ENCODE data around the gene UBASH3A. TPM values are rescaled to one million over a fixed set of nuclear protein-coding genes. Genes with fewer than 3 reads are reported as not detected.

The UBASH3A gene
- total RNA-seq, 2 experiments from 2014 or later: not detected

DNA sequence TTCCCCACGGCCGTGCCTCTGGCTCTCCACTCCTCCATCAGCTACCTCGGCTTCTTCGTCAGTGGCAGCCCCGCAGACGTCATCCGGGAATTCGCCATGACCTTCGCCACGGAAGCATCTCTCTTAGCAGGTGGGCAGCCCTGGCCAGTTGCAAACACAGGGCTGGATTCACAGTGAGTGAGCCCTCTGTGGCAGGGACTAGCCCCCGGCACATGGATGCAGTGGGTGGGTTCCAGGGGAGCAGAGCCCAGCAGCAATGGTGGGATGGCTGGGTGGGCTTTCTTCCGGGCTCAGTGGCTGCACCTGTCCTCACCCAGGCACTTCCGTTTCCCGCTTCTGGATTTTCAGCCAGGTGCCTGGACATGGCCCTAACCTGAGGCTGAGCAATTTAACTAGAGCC is 9.4 kb downstream of the UBASH3A start:
- Histone ChIP-seq H3K4me3 (ENCODE audit: low read depth, low read length, poor library complexity, severe bottlenecking) (no peak overlapping the region), H3K9me3 (ENCODE audit: low read length) (no peaks in the 10 kb centered on the region), H3K4me2 (ENCODE audit: low read length) (no peak overlapping the region), H3K36me3 (ENCODE audit: insufficient read depth, low read length) (no peaks in the 10 kb centered on the region), H2AFZ (ENCODE audit: low read length) (no peak overlapping the region), H4K20me1 (ENCODE audit: insufficient read depth, low read length) (no peaks in the 10 kb centered on the region), H3K79me2 (ENCODE audit: insufficient read depth, low read depth, low read length) (no peaks in the 10 kb centered on the region), H3K9me2 (ENCODE audit: insufficient read depth, low read length) (no peaks in the 10 kb centered on the region), H3K27ac (ENCODE audit: low read depth, low read length, poor library complexity, severe bottlenecking) (no peak overlapping the region), H3K4me1 (ENCODE audit: insufficient read depth, low read length, poor library complexity, severe bottlenecking) (no peaks in the 10 kb centered on the region)
- no TSS peak for BruUV-seq (replicated peaks)
- no peak for DNase-seq (ENCODE audit: low spot score)
- intact Hi-C loops (cut with micrococcal nuclease; ENCODE audit: unreplicated experiment): no loop called here
- ChIA-PET POLR2A (interaction anchor here (1.0 to 1.3 kb wide), 2 partner anchors 10 to 12 kb away, joined by 3 read pairs; no protein-coding TSS in a partner anchor), CTCF (ENCODE audit: unreplicated experiment) (no interaction called here)
- no peak for TF ChIP-seq EZH2phosphoT487 (IDR thresholded peaks at IDR 0.05; ENCODE audit: borderline replicate concordance, low read depth, low read length)
- TF ChIP-seq, protein P1, sequence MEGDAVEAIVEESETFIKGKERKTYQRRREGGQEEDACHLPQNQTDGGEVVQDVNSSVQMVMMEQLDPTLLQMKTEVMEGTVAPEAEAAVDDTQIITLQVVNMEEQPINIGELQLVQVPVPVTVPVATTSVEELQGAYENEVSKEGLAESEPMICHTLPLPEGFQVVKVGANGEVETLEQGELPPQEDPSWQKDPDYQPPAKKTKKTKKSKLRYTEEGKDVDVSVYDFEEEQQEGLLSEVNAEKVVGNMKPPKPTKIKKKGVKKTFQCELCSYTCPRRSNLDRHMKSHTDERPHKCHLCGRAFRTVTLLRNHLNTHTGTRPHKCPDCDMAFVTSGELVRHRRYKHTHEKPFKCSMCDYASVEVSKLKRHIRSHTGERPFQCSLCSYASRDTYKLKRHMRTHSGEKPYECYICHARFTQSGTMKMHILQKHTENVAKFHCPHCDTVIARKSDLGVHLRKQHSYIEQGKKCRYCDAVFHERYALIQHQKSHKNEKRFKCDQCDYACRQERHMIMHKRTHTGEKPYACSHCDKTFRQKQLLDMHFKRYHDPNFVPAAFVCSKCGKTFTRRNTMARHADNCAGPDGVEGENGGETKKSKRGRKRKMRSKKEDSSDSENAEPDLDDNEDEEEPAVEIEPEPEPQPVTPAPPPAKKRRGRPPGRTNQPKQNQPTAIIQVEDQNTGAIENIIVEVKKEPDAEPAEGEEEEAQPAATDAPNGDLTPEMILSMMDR (conservative IDR thresholded peaks at IDR 0.05; ENCODE audit: low read length): no peak

DNA sequence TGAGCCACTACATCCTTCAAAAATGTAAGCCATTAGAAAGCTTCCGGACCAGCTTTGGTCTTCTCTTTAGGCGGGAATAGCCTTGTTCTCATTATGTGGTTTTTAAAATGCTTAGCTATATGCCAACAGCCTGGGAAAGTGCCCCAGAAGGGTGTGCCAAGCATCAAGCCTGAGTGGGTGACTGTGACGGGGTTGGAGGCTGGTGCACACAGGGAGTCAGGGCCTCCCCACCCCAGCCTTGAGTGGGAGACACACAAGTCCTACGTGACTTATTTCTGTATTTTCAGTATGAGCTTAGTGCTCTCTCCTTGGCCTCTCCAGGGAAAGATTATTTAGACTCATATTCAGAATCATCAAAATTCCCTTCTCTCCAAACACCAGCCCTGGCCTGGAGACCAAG is 9.8 kb downstream of the UBASH3A start:
- Histone ChIP-seq H3K4me1 (ENCODE audit: insufficient read depth, low read length, poor library complexity, severe bottlenecking) (no peaks in the 10 kb centered on the region), H3K27ac (ENCODE audit: low read depth, low read length, poor library complexity, severe bottlenecking) (no peak overlapping the region)
- no TSS peak for BruUV-seq (replicated peaks)

DNA sequence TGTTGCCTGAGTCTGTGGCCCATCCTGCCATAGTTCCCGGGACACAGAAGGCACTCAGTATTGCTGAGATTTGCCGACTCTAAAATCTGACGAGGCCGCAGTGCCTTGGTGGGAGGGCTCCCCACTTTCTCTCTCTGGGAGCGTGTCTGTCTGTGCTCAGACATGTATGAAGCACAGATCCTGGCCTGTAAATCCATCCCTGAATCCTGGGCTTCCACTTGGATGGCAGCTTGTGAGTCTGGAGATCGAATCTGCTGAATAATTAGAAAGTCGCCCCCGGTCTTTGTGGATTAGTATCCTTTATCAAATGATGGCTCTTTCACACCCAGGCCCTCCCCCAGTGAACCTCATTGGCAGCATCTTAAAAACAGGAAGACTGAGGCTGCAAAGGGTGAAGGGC is 10.4 kb downstream of the UBASH3A start:
- Histone ChIP-seq H3K9me3 (ENCODE audit: low read length) (no peaks in the 10 kb centered on the region), H3K4me2 (ENCODE audit: low read length) (no peak overlapping the region), H3K36me3 (ENCODE audit: insufficient read depth, low read length) (no peaks in the 10 kb centered on the region), H2AFZ (ENCODE audit: low read length) (no peak overlapping the region), H3K9me2 (ENCODE audit: insufficient read depth, low read length) (no peaks in the 10 kb centered on the region), H3K4me3 (ENCODE audit: low read depth, low read length, poor library complexity, severe bottlenecking) (no peak overlapping the region), H3K79me2 (ENCODE audit: insufficient read depth, low read depth, low read length) (no peaks in the 10 kb centered on the region), H3K27ac (ENCODE audit: low read depth, low read length, poor library complexity, severe bottlenecking) (no peak overlapping the region), H3K4me1 (ENCODE audit: insufficient read depth, low read length, poor library complexity, severe bottlenecking) (no peaks in the 10 kb centered on the region), H4K20me1 (ENCODE audit: insufficient read depth, low read length) (no peaks in the 10 kb centered on the region)
- ChIA-PET CTCF (ENCODE audit: unreplicated experiment) (no interaction called here), POLR2A (interaction anchor here (1.0 kb wide), 1 partner anchor 11 kb away, joined by 3 read pairs; no protein-coding TSS in a partner anchor)
- no peak for TF ChIP-seq EZH2phosphoT487 (IDR thresholded peaks at IDR 0.05; ENCODE audit: borderline replicate concordance, low read depth, low read length)
- TF ChIP-seq, protein P1 (conservative IDR thresholded peaks at IDR 0.05; ENCODE audit: low read length): no peak
- no peak for DNase-seq (ENCODE audit: low spot score)
- intact Hi-C loops (cut with micrococcal nuclease; ENCODE audit: unreplicated experiment): no loop called here
- no TSS peak for BruUV-seq (replicated peaks)

More for the DNA sequence above, 9.8 kb downstream of the UBASH3A start:
- Histone ChIP-seq H4K20me1 (ENCODE audit: insufficient read depth, low read length) (no peaks in the 10 kb centered on the region), H3K9me2 (ENCODE audit: insufficient read depth, low read length) (no peaks in the 10 kb centered on the region), H3K79me2 (ENCODE audit: insufficient read depth, low read depth, low read length) (no peaks in the 10 kb centered on the region), H2AFZ (ENCODE audit: low read length) (no peak overlapping the region), H3K36me3 (ENCODE audit: insufficient read depth, low read length) (no peaks in the 10 kb centered on the region), H3K4me3 (ENCODE audit: low read depth, low read length, poor library complexity, severe bottlenecking) (no peak overlapping the region), H3K9me3 (ENCODE audit: low read length) (no peaks in the 10 kb centered on the region), H3K4me2 (ENCODE audit: low read length) (no peak overlapping the region)
- no peak for DNase-seq (ENCODE audit: low spot score)
- TF ChIP-seq, protein P1 (conservative IDR thresholded peaks at IDR 0.05; ENCODE audit: low read length): no peak
- no peak for TF ChIP-seq EZH2phosphoT487 (IDR thresholded peaks at IDR 0.05; ENCODE audit: borderline replicate concordance, low read depth, low read length)
- intact Hi-C loops (cut with micrococcal nuclease; ENCODE audit: unreplicated experiment): no loop called here
- POLR2A ChIA-PET: interaction anchor here (1.0 to 1.3 kb wide), 2 partner anchors 10 to 13 kb away, joined by 3 read pairs; no protein-coding TSS in a partner anchor
- CTCF ChIA-PET (ENCODE audit: unreplicated experiment): no interaction called here
